Heart right ventricle (tissue), 16 donors: ENCODE results near the gene ZNF496. TPM values are rescaled to one million over a fixed set of nuclear protein-coding genes. Genes with fewer than 3 reads are reported as not detected.
A peak's percentile ranks its signal among the peaks of the same experiment; 100 is the strongest.

ENCODE experiments used
- ATAC-seq, 8 donors: fragments of 200-7000 bp; cut with Tn5 transposase; one replicate each; pipeline ENCODE4 v1.9.1; 2020; ENCODE audit warnings: mild to moderate bottlenecking in 8 of 8, moderate library complexity in 8 of 8, moderate number of reproducible peaks in 1 of 8
- DNase-seq, 2 donors: peaks; one replicate each; pipeline ENCODE4 v3.0.0-alpha.2; 2020
- H3K27ac ChIP-seq, 10 donors: fragments of 200-600 bp; sonication (generic) in 2 of 10; one replicate each; pipeline versions ENCODE4 v1.5.0 to v1.8.0; 2020 to 2022; ENCODE audit warnings: mild to moderate bottlenecking in 3 of 10
- H3K27me3 ChIP-seq, 7 donors: fragments of 200-600 bp; one replicate each; pipeline ENCODE4 v1.8.0; 2021 to 2022; ENCODE audit warnings: mild to moderate bottlenecking in 2 of 7
- H3K36me3 ChIP-seq, 9 donors: fragments of 200-600 bp; sonication (generic) in 1 of 9; one replicate each; pipeline versions ENCODE4 v1.5.0 to v1.8.0; 2020 to 2022; ENCODE audit warnings: mild to moderate bottlenecking in 2 of 9
- H3K4me1 ChIP-seq, 9 donors: fragments of 200-600 bp; sonication (generic) in 1 of 9; one replicate each; pipeline versions ENCODE4 v1.5.0 to v1.8.0; 2020 to 2022; ENCODE audit warnings: mild to moderate bottlenecking in 4 of 9
- H3K4me3 ChIP-seq, 10 donors: fragments of 200-600 bp; sonication (generic) in 2 of 10; one replicate each; pipeline versions ENCODE4 v1.5.0 to v1.8.0; 2020 to 2022; ENCODE audit warnings: mild to moderate bottlenecking in 7 of 10, moderate library complexity in 2 of 10
- H3K9me3 ChIP-seq, 11 donors: fragments of 200-600 bp in 10 of 11; sonication (generic) in 2 of 11; one replicate each; pipeline versions ENCODE4 v1.5.0 to v1.8.0; 2013 to 2022; ENCODE audit warnings: mild to moderate bottlenecking in 2 of 11, control low read depth in 1 of 11, moderate library complexity in 1 of 11
- WGBS, 2 donors: extraction: QIAGEN DNeasy Blood & Tissue Kit; methylation state at CpG; one replicate each; pipeline ENCODE4 v1.1.7; 2013; ENCODE audit warnings: inconsistent platforms in 1 of 2; 5-methylcytosine and 5-hydroxymethylcytosine counted together
- intact Hi-C, 10 donors: fragments of 100-400 bp; cut with DNase I; formaldehyde crosslinking; loops; one replicate each; pipeline versions ENCODE4 v1.11.1 to v1.14.2; 2022
- polyA plus RNA-seq, 2 donors: library from polyadenylated mRNA; stranded (reverse); fragments of 200-250 nt; gene quantifications; one replicate each; pipeline ENCODE4 v1.2.3, GENCODE V29; 2013
- total RNA-seq, 10 donors: library from RNA; stranded (reverse); fragmentation: NEBNext Ultra II Directional in 3 of 10; extraction: Animal tissue kit (Norgen Biotek cat#: 25700) in 3 of 10; gene quantifications; one replicate each; pipeline versions ENCODE4 v1.2.1 to v1.2.4, GENCODE V29; 2021 to 2023
- TF ChIP-seq, protein P1 (sequence below), 9 donors: fragments of 200-600 bp; sonication (generic) in 2 of 9; IDR thresholded peaks; one replicate each; pipeline versions ENCODE4 v1.5.0 to v1.8.0; 2021 to 2022; ENCODE audit warnings: antibody characterized with exemption in 9 of 9, mild to moderate bottlenecking in 5 of 9, moderate library complexity in 1 of 9
- donor health status: Arrhythmogenic right ventricular cardiomyopathy.
- donor health status: ischemic (EF 13 %, LVEDD 7.1; RV severe dilation, severe dysfunction).
- donor health status: healthy with polysubstance abuse.
- donor health status: DM: no; HTN: yes; CAD: no.
- donor health status: DM: no; HTN: no; CAD: no.
- donor health status: ischemic (EF 25% LVEDD 6.9; RV normal size, moderate dysfunction).
- donor health status: ischemic (EF 25% LVEDD 5.7; RV mildly dilated, moderate dysfunction).
- donor health status: healthy.
- donor health status: DM: yes; HTN: yes; CAD: no.
- donor health status: Ischemic cardiomyopathy.
- donor health status: ischemic (EF 35%, LVEDD 5.7; RV mildly dilated, moderate dysfunction).
- donor health status: nonischemic (EF 11% LVEDD 7.7; RV severe dilation, severe dysfunction).
- donor health status: DM: yes; HTN: yes; CAD: no.
- donor health status: PGD.
- donor health status: ischemic (EF 29% LVEDD 5.4; RV normal size, mild dysfunction).
- donor health status: nonischemic (EF 23%, LVEDD 6.1; RV moderate dilation, normal function).

ZNF496 gene
- total and polyA plus RNA-seq, 12 donors, result 6.2 to 18.4 (median 13.8) TPM

DNA sequence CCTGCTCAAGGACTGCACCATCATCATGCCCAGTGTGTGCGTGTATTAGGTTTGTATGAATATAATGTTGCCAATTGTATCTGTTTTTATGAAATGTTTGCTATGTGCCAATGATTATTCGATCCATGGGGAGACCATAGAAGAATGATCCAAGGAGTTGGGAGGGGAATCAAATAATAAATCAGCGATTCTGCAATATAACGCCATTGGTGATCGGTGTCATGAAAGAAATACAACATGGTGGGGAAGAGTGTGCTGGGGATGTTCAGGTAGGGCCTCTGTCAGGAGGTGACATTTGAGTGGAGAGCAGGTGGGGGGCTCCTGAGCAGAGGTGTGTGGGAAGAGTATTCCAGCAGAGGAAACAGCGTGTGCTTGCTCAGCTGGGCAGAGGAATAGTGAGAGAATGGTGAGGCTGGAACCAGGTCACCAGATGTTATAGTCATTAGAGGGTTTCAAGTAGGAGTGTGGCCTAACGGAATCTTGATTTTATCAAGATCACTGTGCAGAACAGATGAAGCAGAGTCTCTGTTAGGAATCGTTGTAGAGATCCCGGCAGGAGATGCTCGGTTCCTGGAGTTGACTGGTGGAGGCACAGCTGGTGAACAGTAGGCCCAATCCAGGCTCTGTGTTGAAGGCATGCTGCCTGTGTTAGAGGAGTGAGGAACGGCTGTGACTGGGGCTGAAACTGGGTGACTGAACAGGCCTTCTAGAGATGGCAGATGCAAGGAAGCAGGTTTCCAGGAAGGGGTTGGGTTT is 2.9 kb upstream of the ZNF496 start:
- Histone ChIP-seq H3K4me3 (no peak overlapping the region), H3K27me3 (no peaks in the 10 kb centered on the region), H3K27ac (peak overlapping the region in 2 of 10 donors; percentile 5 to 9), H3K4me1 (peaks cover 5 to 71% (median 56%) of the 10 kb centered on the region in 9 donors), H3K36me3 (peaks cover 0 to 7% (median 2%) of the 10 kb centered on the region in 9 donors), H3K9me3 (no peaks in the 10 kb centered on the region)
- ATAC-seq (no peak), DNase-seq (no peak)
- TF ChIP-seq, protein P1, sequence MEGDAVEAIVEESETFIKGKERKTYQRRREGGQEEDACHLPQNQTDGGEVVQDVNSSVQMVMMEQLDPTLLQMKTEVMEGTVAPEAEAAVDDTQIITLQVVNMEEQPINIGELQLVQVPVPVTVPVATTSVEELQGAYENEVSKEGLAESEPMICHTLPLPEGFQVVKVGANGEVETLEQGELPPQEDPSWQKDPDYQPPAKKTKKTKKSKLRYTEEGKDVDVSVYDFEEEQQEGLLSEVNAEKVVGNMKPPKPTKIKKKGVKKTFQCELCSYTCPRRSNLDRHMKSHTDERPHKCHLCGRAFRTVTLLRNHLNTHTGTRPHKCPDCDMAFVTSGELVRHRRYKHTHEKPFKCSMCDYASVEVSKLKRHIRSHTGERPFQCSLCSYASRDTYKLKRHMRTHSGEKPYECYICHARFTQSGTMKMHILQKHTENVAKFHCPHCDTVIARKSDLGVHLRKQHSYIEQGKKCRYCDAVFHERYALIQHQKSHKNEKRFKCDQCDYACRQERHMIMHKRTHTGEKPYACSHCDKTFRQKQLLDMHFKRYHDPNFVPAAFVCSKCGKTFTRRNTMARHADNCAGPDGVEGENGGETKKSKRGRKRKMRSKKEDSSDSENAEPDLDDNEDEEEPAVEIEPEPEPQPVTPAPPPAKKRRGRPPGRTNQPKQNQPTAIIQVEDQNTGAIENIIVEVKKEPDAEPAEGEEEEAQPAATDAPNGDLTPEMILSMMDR (IDR thresholded peaks at IDR 0.05), result no peak
- WGBS, 2 donors, result 69 to 70% methylated on average over 11 of the region's 11 CpGs
- intact Hi-C loops, result loop anchor here in 3 of 10 donors (5.0 to 10.0 kb wide), 4 partner anchors 38 to 230 kb away; partner anchors contain the start of gene ZNF669 (in 2 of the 3)

DNA sequence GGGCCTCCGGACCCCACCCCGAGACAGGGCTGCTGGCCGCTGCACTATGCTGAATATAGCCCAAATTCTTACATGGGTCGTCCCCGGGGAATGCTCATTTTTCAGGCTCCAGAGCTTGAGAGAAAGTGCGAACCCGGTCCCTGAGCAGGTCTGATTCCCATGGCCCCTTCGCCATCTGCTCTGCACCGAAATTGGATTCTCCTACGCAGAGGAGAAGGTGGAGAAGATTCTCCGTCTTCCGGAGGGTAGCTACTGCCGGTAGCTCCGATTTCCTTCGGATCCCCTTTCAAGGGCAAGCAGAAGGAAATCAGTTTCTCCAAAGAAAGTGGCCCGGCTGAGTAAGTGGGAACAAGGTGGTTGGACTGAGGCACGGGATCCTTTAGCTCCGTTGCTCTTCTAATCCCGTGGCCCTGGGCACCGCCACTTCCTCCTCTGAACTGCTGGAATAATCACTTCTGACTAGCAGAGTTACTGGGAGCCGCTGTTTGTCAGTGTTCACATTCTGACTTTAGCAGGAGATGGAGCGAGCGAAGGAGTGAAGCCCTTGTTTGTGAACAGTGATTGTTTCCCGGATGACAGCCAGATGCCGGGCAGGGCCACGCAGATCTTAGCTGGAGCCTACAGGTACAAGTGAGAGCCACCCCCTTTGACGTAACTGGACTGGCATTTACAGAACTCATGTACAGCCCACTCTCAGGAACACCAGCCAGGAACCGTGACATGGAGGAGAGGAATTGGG is 1.1 kb upstream of the ZNF496 start:
- DNase-seq (peak in 1 of 2 donors; percentile 27), ATAC-seq (peak in 5 of 8 donors; percentile 0 to 46 (median 12))
- H3K4me3 ChIP-seq, result peak overlapping the region; percentile 69 to 98 (median 94)
- intact Hi-C loops, result loop anchor here in 3 of 10 donors (5.0 to 10.0 kb wide), 4 partner anchors 40 to 228 kb away; partner anchors contain the start of gene ZNF669 (in 2 of the 3)
- no peaks in the 10 kb centered on the region for H3K9me3 ChIP-seq
- H3K27me3 ChIP-seq, result no peaks in the 10 kb centered on the region
- H3K27ac ChIP-seq, result peak overlapping the region; percentile 59 to 97 (median 94)
- H3K4me1 ChIP-seq, result peaks cover 5 to 70% (median 54%) of the 10 kb centered on the region in 9 donors
- TF ChIP-seq, protein P1 (IDR thresholded peaks at IDR 0.05), result no peak
- 15 to 21% methylated on average over 28 of the region's 28 CpGs for WGBS, 2 donors
- peaks cover 0 to 22% (median 18%) of the 10 kb centered on the region in 9 donors for H3K36me3 ChIP-seq

- no peaks in the 10 kb centered on the region for H3K27me3 ChIP-seq
- DNase-seq (peak; percentile 60 to 63), ATAC-seq (peak; percentile 52 to 73 (median 60))
- peaks cover 5 to 65% (median 48%) of the 10 kb centered on the region in 9 donors for H3K4me1 ChIP-seq
- peak overlapping the region; percentile 59 to 97 (median 94) for H3K27ac ChIP-seq
- intact Hi-C loops, result loop anchor here in 3 of 10 donors (5.0 to 10.0 kb wide), 4 partner anchors 40 to 227 kb away; partner anchors contain the start of gene ZNF669 (in 2 of the 3)
- peak overlapping the region; percentile 69 to 98 (median 94) for H3K4me3 ChIP-seq
- no peaks in the 10 kb centered on the region for H3K9me3 ChIP-seq
- H3K36me3 ChIP-seq, result peaks cover 0 to 28% (median 18%) of the 10 kb centered on the region in 9 donors
- TF ChIP-seq, protein P1 (IDR thresholded peaks at IDR 0.05), result no peak
- WGBS, 2 donors, result 0% methylated on average over 35 to 38 of the region's 38 CpGs
Observed at GRCh38 chr1:247332215-247332622, 552 bp upstream of the ZNF496 start.

GRCh38 chr1:247331172-247331524 is 519 bp downstream of the ZNF496 start:
- peaks cover 5 to 55% (median 38%) of the 10 kb centered on the region in 9 donors for H3K4me1 ChIP-seq
- H3K9me3 ChIP-seq, result no peaks in the 10 kb centered on the region
- DNase-seq (peak; percentile 73 to 78), ATAC-seq (peak; percentile 58 to 76 (median 66))
- intact Hi-C loops, result loop anchor here in 4 of 10 donors (2.0 to 10.0 kb wide), 5 partner anchors 41 to 228 kb away; partner anchors contain the start of gene ZNF669 (in 2 of the 4)
- H3K27me3 ChIP-seq, result no peaks in the 10 kb centered on the region
- TF ChIP-seq, protein P1 (IDR thresholded peaks at IDR 0.05), result no peak
- 0% methylated on average over 29 to 36 of the region's 36 CpGs for WGBS, 2 donors
- peak overlapping the region; percentile 59 to 97 (median 94) for H3K27ac ChIP-seq
- H3K4me3 ChIP-seq, result peak overlapping the region; percentile 69 to 98 (median 94)
- peaks cover 0 to 39% (median 18%) of the 10 kb centered on the region in 9 donors for H3K36me3 ChIP-seq
